GM18861 (cell line): ENCODE data around the gene ERVW-1.
"Not testable (repeated sequence)": the region's sequence is repeated elsewhere in the genome, so short reads cannot be mapped to it uniquely, and the experiment has no call there.

ENCODE experiments used
- ATAC-seq: cut with Tn5 transposase; IDR thresholded peaks from one replicate; pipeline ENCODE4 v1.9.1; 2021; ENCODE audit not compliant: unreplicated experiment

Gene ERVW-1

DNA sequence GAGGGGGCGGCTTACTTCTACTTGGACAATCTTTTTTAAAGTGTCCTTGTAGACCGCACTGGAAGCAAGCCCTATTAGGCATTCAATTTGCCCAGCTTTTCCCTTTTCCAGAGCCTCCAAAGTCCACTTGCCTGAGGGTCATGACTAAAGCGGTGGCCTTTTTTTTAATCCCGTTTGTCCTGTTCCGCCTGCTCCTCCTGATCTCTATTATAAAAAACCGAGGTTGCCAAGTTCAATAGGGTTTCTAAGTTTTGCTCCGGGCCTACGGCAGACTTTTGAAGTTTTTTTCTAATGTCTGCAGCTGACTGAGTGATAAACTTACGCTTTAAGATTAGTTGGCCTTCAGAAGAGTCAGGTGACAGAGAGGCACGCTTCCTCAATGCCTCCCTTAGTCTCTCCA, 3.8 kb downstream of the ERVW-1 start:
- not testable (repeated sequence) for ATAC-seq

- not testable (repeated sequence) for ATAC-seq
Measured at GRCh38 chr7:92468589-92468988, 9.2 kb downstream of the ERVW-1 start.

DNA sequence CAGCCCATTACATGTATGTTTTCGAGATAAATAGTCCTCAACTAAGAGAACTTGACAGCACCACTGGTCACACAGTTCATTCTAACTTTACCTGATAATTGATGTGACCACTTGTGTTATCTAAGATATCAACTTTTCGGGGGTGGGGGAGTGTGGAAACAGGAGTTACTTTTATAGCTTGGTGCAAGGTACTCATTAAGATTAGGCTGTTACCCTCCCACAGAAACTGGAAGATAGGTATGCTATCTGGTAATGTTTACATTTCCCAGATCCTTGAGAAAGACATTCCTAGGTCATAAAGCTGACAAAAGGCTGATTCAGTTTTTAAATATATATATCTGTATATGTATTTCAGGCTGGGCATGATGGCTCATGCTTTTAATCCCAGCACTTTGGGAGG, 11.1 kb downstream of the ERVW-1 start:
- no peak for ATAC-seq

- ATAC-seq = no peak
Measured at GRCh38 chr7:92464515-92464914, 13.2 kb downstream of the ERVW-1 start.

- ATAC-seq = no peak
Measured at GRCh38 chr7:92462560-92462959, 15.2 kb downstream of the ERVW-1 start.

GRCh38 chr7:92461027-92462003, 16.4 kb downstream of the ERVW-1 start:
- peak; percentile 74 for ATAC-seq

DNA sequence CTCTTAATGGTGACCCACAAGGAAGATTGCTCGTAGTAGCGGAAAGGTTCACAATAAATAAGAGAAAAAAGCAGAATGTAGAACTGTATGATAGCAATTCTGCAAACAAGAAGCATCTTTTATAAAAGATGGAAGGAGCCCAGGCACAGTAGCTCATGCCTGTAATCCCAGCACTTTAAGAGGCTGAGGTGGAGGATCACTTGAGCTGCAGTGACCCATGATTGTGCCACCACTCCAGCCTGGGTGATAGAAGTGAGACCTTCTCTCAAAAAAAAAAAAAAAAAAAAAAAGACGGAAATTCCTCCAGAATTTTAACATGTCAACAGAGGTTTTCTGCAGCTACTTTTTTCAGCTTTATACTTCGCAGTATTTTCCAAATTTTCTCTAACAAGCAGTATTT, 17.2 kb downstream of the ERVW-1 start:
- no peak for ATAC-seq

DNA sequence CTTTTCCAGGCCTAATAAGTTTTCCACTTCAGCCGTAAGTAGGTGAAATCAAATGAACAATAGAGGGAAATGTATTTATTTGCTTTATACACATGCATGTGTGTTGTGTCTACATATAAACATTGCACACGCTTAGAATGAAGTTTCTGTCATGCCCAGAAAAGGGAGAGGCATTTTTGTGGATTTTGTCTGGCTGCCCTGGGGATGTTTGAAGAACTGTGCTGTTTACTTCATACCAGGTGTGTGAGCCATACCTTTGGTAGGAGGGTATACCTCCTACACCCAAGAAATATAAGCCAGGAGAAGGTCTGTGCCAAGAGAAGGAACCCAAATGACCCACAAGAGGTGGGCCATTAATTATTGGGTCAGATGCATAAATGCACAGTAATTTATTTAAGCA, 17.6 kb downstream of the ERVW-1 start:
- no peak for ATAC-seq

GRCh38 chr7:92456236-92456635, 21.5 kb downstream of the ERVW-1 start:
- no peak for ATAC-seq

- ATAC-seq = no peak
Measured at GRCh38 chr7:92451645-92452044, 26.1 kb downstream of the ERVW-1 start.

DNA sequence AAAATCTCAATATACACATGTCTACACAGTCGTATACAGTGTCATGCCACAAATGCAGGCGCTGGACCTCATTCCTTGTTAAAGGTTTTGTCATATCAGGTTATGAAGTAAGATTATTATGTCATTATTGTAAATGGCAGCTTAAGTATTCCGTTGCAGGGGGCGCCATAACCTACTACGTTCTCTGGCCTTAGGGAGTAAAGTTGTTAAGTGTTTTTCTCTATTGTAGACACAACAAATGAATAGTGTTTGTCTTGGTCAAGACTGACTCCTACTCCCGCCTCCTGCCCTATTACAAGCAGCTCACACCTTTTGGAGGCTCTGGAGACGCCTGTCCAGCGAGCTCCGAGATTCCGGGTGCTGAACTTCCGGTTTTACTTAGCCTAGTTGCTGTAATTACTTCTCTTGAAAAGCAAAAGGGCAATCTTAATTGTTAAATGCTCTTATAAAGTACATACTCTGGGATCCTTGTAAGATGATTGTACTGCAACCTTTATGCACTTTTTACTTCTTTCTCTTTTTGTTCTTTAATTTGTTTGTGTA, 29.5 kb downstream of the ERVW-1 start:
- peak; percentile 37 for ATAC-seq

DNA sequence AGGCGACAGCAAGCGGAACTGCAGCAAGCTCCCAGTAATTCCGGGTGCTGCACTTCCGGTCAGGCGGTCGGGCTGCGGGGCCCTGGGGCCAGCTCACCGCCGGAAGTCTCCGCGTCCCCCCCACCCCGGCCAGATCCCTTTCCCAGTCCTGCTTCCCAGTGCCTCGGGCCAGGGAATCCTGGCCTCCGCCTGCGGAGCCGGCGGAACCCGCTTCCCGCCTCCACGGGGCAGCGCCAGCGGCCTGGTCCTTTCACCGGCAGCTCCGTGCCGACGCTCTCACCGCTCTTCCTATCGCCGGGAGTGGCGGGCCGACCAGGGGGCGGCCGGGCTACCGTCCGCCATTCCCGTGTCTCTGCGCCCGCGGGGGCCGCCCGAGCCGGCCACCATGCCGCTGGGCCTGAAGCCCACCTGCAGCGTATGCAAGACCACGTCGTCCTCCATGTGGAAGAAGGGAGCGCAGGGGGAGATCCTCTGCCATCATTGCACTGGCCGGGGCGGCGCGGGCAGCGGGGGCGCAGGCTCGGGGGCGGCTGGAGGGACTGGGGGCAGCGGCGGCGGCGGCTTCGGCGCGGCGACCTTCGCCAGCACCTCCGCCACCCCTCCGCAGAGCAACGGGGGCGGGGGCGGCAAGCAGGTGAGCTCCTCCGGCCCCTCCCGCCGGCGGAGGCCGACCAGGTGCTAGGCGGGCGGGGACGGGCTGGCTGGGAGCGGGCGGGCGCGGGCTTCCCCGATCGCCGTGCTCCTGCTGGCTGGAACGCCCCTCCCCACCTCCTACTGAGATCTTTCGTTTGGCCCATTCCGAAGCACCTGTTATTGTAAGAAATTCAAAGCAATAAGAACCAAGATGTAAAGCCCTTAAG, 30.2 kb downstream of the ERVW-1 start, which contains the start of gene GATAD1:
TSS of gene GATAD1 (plus strand) at position 138 of the 860 bp plus-strand sequence. CDS start at position 386, 248 bp downstream.
- peak; percentile 81 for ATAC-seq

DNA sequence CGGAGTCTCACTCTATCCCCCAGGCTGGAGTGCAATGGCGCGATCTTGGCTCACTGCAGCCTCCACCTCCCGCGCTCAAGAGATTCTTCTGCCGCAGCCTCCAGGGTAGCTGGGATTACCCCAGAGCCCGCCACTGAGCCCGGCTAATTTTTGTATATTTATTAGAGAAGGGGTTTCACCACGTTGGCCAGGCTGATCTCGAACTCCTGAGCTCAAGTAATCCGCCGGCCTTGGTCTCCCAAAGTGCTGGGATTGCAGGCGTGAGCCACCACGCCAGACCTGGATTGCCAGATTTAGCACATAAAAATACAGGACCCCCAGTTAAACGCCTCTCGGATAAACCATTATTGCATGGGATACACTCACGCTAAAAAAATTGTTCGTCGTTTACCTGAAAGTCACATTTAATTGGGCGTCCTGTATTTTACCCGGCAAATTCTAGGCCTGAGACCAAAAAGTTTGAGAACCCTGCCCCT, 30.8 kb downstream of the ERVW-1 start:
- no peak for ATAC-seq

DNA sequence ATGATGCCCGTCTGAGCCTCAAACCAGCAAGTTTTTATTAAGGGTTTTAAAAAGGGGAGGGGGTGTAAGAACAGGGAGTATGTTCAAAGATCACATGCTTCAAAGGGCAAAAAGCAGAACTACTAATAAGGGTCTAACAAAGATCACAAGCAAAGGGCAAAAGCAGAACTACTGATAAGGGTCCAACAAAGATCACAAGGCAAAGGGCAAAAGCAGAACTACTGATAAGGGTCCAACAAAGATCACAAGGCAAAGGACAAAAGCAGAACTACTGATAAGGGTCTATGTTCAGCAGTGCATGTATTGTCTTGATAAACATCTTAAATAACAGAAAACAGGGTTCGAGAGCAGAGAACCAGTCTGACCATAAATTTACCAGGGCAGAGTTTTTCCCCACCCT, 35.0 kb downstream of the ERVW-1 start:
- ATAC-seq = not testable (repeated sequence)

- no peak for ATAC-seq
Measured at GRCh38 chr7:92437956-92438491, 39.7 kb downstream of the ERVW-1 start.

DNA sequence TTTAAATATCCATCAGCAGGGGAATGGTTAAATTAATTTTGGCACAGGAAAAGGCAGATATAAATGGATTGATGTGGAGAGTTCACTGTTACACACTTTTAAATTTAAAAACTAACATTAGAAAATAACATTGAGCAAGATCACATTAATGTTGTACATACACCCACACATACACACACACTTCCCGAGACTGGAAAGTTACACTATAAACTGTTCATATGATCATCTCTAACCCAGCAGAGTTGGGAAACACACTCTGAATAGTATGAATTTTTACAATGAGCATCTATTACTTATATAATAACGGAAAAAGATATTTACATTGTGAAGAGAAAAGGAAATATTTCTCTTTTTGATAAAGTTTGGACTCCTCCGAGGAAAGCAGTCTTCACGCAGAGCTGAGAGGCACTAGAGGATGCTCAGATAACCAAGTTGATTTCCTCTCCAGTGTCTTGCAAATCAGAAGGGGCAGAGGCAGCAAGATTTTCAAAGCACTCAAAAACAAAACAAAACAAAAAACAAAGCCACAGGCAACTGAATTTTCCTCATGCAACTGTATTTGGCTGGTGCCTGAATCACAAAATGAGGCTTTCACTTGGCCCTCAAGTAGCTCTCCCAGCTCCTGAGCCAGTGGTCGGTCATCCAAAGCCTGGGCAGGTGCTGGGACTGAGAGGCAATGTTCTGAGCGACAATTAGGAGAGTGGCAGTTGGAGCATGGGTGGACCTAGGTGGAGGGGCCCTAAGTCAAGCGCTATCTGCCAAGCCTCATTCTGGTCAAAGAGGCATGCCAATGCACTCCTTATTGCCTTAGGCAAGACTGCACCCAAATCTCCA, 40.9 kb downstream of the ERVW-1 start:
- no peak for ATAC-seq

DNA sequence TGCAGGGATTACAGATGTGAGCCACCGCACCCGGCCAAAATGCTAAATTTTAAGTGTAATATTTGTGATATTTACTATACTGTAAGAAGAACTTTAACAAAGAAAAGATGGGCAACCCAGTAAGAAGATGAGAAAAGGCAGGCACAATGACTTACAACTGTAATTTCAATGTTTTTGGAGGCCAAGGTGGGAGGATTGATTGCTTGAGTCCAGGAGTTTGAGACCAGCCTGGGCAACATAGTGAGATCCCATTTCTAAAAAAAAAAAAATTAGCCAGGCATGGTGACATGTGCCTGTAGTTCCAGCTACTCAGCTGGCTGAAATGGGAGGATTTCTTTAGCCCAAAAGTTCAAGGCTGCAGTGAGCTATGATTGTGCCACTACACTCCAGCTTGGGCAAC, 42.2 kb downstream of the ERVW-1 start:
- no peak for ATAC-seq

GRCh38 chr7:92433019-92433418, 44.7 kb downstream of the ERVW-1 start:
- no peak for ATAC-seq

DNA sequence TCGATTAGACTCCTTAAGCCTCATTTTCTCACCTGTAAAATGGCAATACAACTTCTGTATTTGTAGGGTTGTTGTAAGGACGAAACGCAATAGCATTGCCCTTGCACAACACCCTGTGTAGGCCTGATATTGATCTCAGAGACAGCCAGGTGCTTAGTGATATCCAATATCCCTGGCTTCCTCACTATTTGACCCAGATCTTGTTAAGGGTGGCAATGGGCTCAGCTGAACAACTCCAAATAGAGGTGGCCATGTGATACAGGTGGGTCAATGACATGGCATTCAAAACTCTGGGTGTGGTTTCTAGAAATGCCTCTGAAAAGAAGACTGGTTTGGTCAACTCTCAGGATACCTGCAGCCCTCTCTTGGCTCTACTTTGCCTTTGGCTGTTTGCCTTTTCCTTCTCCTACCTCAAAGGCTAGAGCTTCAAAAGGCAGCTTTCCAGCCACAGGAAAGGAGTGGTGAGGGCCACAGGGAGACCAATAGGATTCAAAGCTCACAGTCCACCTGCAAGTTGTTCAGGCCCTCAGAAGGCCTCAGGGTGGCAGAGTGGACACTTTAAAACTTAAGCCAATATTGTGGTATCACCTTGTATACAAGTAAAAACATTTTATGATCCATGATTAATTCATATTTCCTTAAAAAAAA, 45.3 kb downstream of the ERVW-1 start:
- no peak for ATAC-seq

DNA sequence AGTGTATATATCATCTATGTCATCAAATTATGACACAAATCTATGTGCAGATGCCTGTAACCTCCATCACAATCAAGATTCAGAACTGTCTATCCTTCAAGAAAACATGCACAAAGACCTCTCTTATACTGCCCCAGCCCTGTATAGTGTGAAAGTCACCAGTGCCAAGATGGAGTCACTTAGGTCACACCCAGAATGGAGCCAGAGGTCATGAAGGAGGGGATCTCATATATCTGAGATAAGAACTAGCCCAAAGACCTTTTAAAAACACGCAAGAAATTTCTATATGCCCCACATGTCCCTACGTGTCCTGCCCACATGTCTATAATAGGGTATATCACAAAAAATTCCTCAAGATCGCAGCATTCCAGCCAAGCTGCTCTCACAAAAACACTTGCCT, 50.6 kb downstream of the ERVW-1 start:
- ATAC-seq = no peak
